Endodermal cell (in vitro differentiated cells): ENCODE results near the gene RASSF9. TPM values are rescaled to one million over a fixed set of nuclear protein-coding genes. Genes with fewer than 3 reads are reported as not detected.
A peak's percentile ranks its signal among the peaks of the same experiment; 100 is the strongest.

Experiments
- DNase-seq: peaks from one replicate; pipeline ENCODE4 v3.0.0-alpha.2; 2017
- H3K27ac ChIP-seq: 2 replicates; pipeline ENCODE4 v1.5.1; 2013; ENCODE audit warnings: mild to moderate bottlenecking, low read depth, low read length, moderate library complexity
- H3K27me3 ChIP-seq: 2 replicates; pipeline ENCODE4 v1.6.1; 2013; ENCODE audit warnings: mild to moderate bottlenecking, low read length, moderate library complexity; ENCODE audit not compliant: insufficient read depth, control insufficient read depth, poor library complexity, severe bottlenecking
- H3K36me3 ChIP-seq: 2 replicates; pipeline ENCODE4 v1.7.0; 2013; ENCODE audit warnings: mild to moderate bottlenecking, low read length, moderate library complexity; ENCODE audit not compliant: control insufficient read depth, insufficient read depth
- H3K4me1 ChIP-seq: one replicate; pipeline ENCODE4 v1.7.0; 2013; ENCODE audit warnings: low read length; ENCODE audit not compliant: control insufficient read depth, insufficient read depth
- H3K4me3 ChIP-seq: 2 replicates; pipeline ENCODE4 v1.5.1; 2013; ENCODE audit warnings: mild to moderate bottlenecking, low read length, moderate library complexity
- H3K9ac ChIP-seq: 2 replicates; pipeline ENCODE4 v1.6.1; 2013; ENCODE audit warnings: mild to moderate bottlenecking, low read length, moderate library complexity; ENCODE audit not compliant: poor library complexity, severe bottlenecking; ENCODE audit errors: extremely low read depth
- H3K9me3 ChIP-seq: 2 replicates; pipeline ENCODE4 v1.6.1; 2013; ENCODE audit warnings: mild to moderate bottlenecking, low read length, moderate library complexity; ENCODE audit not compliant: control insufficient read depth
- H3K27ac Mint-ChIP-seq: 2 replicates; pipeline ENCODE4 v1.8.0; 2020; ENCODE audit warnings: mixed read lengths
- H3K27me3 Mint-ChIP-seq: 2 replicates; pipeline ENCODE4 v1.8.0; 2021; ENCODE audit warnings: mild to moderate bottlenecking, mixed read lengths; ENCODE audit not compliant: insufficient read depth
- H3K36me3 Mint-ChIP-seq: 2 replicates; pipeline ENCODE4 v1.8.0; 2020; ENCODE audit warnings: low read depth, mixed read lengths
- H3K4me1 Mint-ChIP-seq: 2 replicates; pipeline ENCODE4 v1.8.0; 2020; ENCODE audit warnings: mixed read lengths
- H3K4me3 Mint-ChIP-seq: 2 replicates; pipeline ENCODE4 v1.8.0; 2020; ENCODE audit warnings: mild to moderate bottlenecking, moderate library complexity, mixed read lengths
- H3K9me3 Mint-ChIP-seq: 2 replicates; pipeline ENCODE4 v1.8.0; 2020; ENCODE audit warnings: mild to moderate bottlenecking, mixed read lengths
- CTCF ChIP-seq: fragments of 200-600 bp; sonication (generic); conservative IDR thresholded peaks from 2 replicates; pipeline ENCODE4 v1.5.0; 2021; ENCODE audit warnings: antibody characterized with exemption, mild to moderate bottlenecking
- WGBS, 2 experiments: methylation state at CpG; one replicate each; pipeline versions ENCODE4 v1.1.5 to v1.1.7; 2013; ENCODE audit warnings: missing lambda C conversion rate in 2 of 2, mixed read lengths in 1 of 2; ENCODE audit not compliant: insufficient coverage in 1 of 2, insufficient read length in 1 of 2; 5-methylcytosine and 5-hydroxymethylcytosine counted together
- total RNA-seq, 2 donors: library from RNA; stranded (reverse); fragmentation: NEBNext Ultra II Directional in 1 of 2; extraction: Animal tissue kit (Norgen Biotek cat#: 25700) in 1 of 2; gene quantifications; 2 replicates in 1 of 2; 3 replicates in 1 of 2; pipeline ENCODE4 v1.2.1, GENCODE V29; 2021

Gene RASSF9
- total RNA-seq, 2 donors from 2014 or later, result 0.99 to 1.0 TPM

- H3K4me1 Mint-ChIP-seq, result peaks cover 14% of the 10 kb centered on the region
- H3K9me3 Mint-ChIP-seq, result no peaks in the 10 kb centered on the region
- no peak overlapping the region for H3K4me3 Mint-ChIP-seq
- no peaks in the 10 kb centered on the region for H3K36me3 ChIP-seq
- H3K27ac Mint-ChIP-seq, result no peak overlapping the region
- no peaks in the 10 kb centered on the region for H3K27me3 Mint-ChIP-seq
- H3K9ac ChIP-seq, result no peak overlapping the region
- 93% methylated on average over 3 of the region's 3 CpGs; no CpG with 5 or more reads in 1 of the 2 experiments for WGBS, 2 experiments
- no peak for DNase-seq
- H3K27me3 ChIP-seq, result no peaks in the 10 kb centered on the region
- H3K9me3 ChIP-seq, result no peaks in the 10 kb centered on the region
- H3K36me3 Mint-ChIP-seq, result no peaks in the 10 kb centered on the region
- no peak for TF ChIP-seq CTCF
- H3K4me3 ChIP-seq, result no peak overlapping the region
- H3K4me1 ChIP-seq, result no peaks in the 10 kb centered on the region
- no peak overlapping the region for H3K27ac ChIP-seq
Measured at GRCh38 chr12:85804663-85805062, 31.5 kb downstream of the RASSF9 start.

- no peak overlapping the region for H3K4me3 ChIP-seq
- no peaks in the 10 kb centered on the region for H3K27me3 ChIP-seq
- no peak for TF ChIP-seq CTCF
- no peaks in the 10 kb centered on the region for H3K9me3 ChIP-seq
- no peak overlapping the region for H3K4me3 Mint-ChIP-seq
- 97% methylated on average over 2 of the region's 2 CpGs; no CpG with 5 or more reads in 1 of the 2 experiments for WGBS, 2 experiments
- H3K27ac ChIP-seq, result no peak overlapping the region
- no peaks in the 10 kb centered on the region for H3K4me1 ChIP-seq
- no peak overlapping the region for H3K9ac ChIP-seq
- DNase-seq, result no peak
- H3K27ac Mint-ChIP-seq, result no peak overlapping the region
- peaks cover 14% of the 10 kb centered on the region for H3K4me1 Mint-ChIP-seq
- no peaks in the 10 kb centered on the region for H3K36me3 Mint-ChIP-seq
- H3K27me3 Mint-ChIP-seq, result no peaks in the 10 kb centered on the region
- H3K36me3 ChIP-seq, result no peaks in the 10 kb centered on the region
- H3K9me3 Mint-ChIP-seq, result no peaks in the 10 kb centered on the region
Measured at GRCh38 chr12:85803923-85804322, 32.3 kb downstream of the RASSF9 start.

DNA sequence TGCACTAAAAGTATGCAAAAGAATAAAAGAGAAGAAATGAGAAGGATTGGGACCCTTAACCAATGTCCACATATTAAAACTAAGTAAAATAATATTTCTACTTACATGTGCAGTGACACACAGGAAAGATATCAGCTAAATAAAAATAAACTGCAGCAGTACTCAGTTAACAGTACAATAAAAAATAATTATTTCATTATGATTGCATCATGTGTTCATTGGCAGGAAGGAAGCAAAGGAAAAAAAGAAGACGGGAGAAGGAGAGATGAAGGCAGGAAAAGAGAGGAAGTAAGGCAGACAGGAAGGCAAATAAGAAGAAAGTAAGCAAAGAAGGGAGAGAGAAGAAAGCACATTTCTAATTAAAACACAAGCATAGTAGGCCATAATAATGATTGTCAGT, 33.0 kb downstream of the RASSF9 start:
- Histone ChIP-seq H3K27me3 (no peaks in the 10 kb centered on the region), H3K4me1 (no peaks in the 10 kb centered on the region), H3K9me3 (no peaks in the 10 kb centered on the region), H3K36me3 (no peaks in the 10 kb centered on the region), H3K4me3 (no peak overlapping the region), H3K27ac (no peak overlapping the region), H3K9ac (no peak overlapping the region)
- H3K27ac Mint-ChIP-seq, result peak overlapping the region; percentile 60
- H3K9me3 Mint-ChIP-seq, result no peaks in the 10 kb centered on the region
- H3K4me1 Mint-ChIP-seq, result peaks cover 14% of the 10 kb centered on the region
- H3K4me3 Mint-ChIP-seq, result no peak overlapping the region
- H3K27me3 Mint-ChIP-seq, result no peaks in the 10 kb centered on the region
- no peaks in the 10 kb centered on the region for H3K36me3 Mint-ChIP-seq
- WGBS, 2 experiments, result 86% methylated on average over 1 of the region's 1 CpG; no CpG with 5 or more reads in 1 of the 2 experiments
- DNase-seq, result no peak
- no peak for TF ChIP-seq CTCF
